CD4-positive, alpha-beta memory T cell (primary cell): ENCODE data around the gene ADAD2. TPM values are rescaled to one million over a fixed set of nuclear protein-coding genes. Genes with fewer than 3 reads are reported as not detected.

Experiments
- CTCF ChIA-PET: fragments of 350-600 bp; sonication (Branson Sonifier 250); formaldehyde crosslinking; loops from one replicate; lab custom pipeline; 2021; ENCODE audit warnings: inconsistent platforms; ENCODE audit not compliant: partially characterized antibody; lab: Charles Lee
- POLR2A ChIA-PET: fragments of 350-600 bp; sonication (Branson Sonifier 250); formaldehyde crosslinking; loops from one replicate; lab custom pipeline; 2021; ENCODE audit not compliant: partially characterized antibody; lab: Charles Lee
- DNase-seq, 5 donors: peaks; one replicate each; pipeline versions ENCODE4 v3.0.0 to v3.0.0-alpha.2; 2020 to 2022; ENCODE audit warnings: mixed read lengths in 1 of 5
- H3K27ac ChIP-seq: one replicate; pipeline ENCODE4 v1.7.0; 2013; ENCODE audit warnings: low read depth, low read length
- H3K27me3 ChIP-seq: 2 replicates; pipeline ENCODE4 v1.7.0; 2013; ENCODE audit warnings: mild to moderate bottlenecking, low read length, moderate library complexity; ENCODE audit not compliant: insufficient read depth
- H3K36me3 ChIP-seq: 2 replicates; pipeline ENCODE4 v1.7.0; 2013; ENCODE audit warnings: mild to moderate bottlenecking, low read length, moderate library complexity; ENCODE audit not compliant: insufficient read depth
- H3K4me1 ChIP-seq: 2 replicates; pipeline ENCODE4 v1.7.0; 2013; ENCODE audit warnings: mild to moderate bottlenecking, low read length, moderate library complexity; ENCODE audit not compliant: insufficient read depth
- H3K4me3 ChIP-seq, 2 donors: one replicate each; pipeline ENCODE4 v1.7.0; 2013; ENCODE audit warnings: low read length in 2 of 2, mild to moderate bottlenecking in 1 of 2
- H3K9me3 ChIP-seq, 2 donors: one replicate each; pipeline ENCODE4 v1.7.0; 2013; ENCODE audit warnings: low read length in 2 of 2, control low read depth in 1 of 2; ENCODE audit not compliant: control insufficient read depth in 1 of 2
- H3K27ac Mint-ChIP-seq, 7 donors: one replicate each; pipeline ENCODE4 v1.8.0; 2020 to 2021; ENCODE audit warnings: mixed read lengths in 7 of 7, mild to moderate bottlenecking in 6 of 7, inconsistent platforms in 3 of 7, moderate library complexity in 3 of 7
- H3K27me3 Mint-ChIP-seq, 2 donors: one replicate each; pipeline ENCODE4 v1.8.0; 2020 to 2021; ENCODE audit warnings: mixed read lengths in 2 of 2
- H3K36me3 Mint-ChIP-seq, 2 donors: one replicate each; pipeline ENCODE4 v1.8.0; 2020 to 2021; ENCODE audit warnings: mixed read lengths in 2 of 2, inconsistent platforms in 1 of 2, mild to moderate bottlenecking in 1 of 2
- H3K4me1 Mint-ChIP-seq, 4 donors: one replicate each; pipeline ENCODE4 v1.8.0; 2020 to 2021; ENCODE audit warnings: mixed read lengths in 4 of 4, mild to moderate bottlenecking in 1 of 4
- H3K4me3 Mint-ChIP-seq, 8 donors: one replicate each; pipeline ENCODE4 v1.8.0; 2020 to 2021; ENCODE audit warnings: mixed read lengths in 8 of 8, mild to moderate bottlenecking in 7 of 8, moderate library complexity in 6 of 8, inconsistent platforms in 3 of 8
- H3K9me3 Mint-ChIP-seq, 8 donors: one replicate each; pipeline ENCODE4 v1.8.0; 2020 to 2021; ENCODE audit warnings: mixed read lengths in 8 of 8, mild to moderate bottlenecking in 5 of 8, inconsistent platforms in 3 of 8, moderate library complexity in 1 of 8
- intact Hi-C: fragments of 100-400 bp; cut with micrococcal nuclease; formaldehyde crosslinking; loops from one replicate; pipeline ENCODE4 v1.15.1; 2023
- polyA plus RNA-seq, 2 donors: library from polyadenylated mRNA; unstranded; fragments of 300-500 nt; fragmentation: Illumina TruSeq; gene quantifications; one replicate each; pipeline ENCODE4 v1.2.3, GENCODE V29; 2021
- total RNA-seq, 2 experiments: library from RNA; stranded (reverse); gene quantifications; one replicate each; pipeline ENCODE4 v1.2.3, GENCODE V29; 2021

ADAD2 gene
- total and polyA plus RNA-seq, 4 experiments from 2014 or later: not detected

DNA sequence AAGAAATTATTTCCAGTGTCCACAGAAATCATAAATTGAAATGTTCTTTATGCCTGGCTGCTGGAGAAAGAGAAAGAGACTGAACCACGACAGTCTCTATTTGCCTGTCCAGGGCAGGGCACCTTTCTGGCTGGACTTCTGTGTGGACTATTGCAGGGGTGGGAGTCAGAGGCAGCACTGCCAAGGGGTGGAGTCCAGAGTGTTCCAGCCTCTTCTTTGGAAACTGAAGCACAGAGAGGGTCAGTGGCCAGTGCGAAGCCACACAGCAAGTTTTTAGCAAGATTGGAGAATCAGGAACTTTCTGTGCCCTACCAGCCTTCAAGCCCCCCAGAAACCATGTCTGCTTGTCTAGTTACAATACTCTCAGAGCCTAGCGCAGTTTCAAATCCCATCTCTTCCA, 33.6 kb downstream of the ADAD2 start:
- Histone ChIP-seq H3K36me3 (no peaks in the 10 kb centered on the region), H3K4me3 (no peak overlapping the region), H3K27me3 (no peaks in the 10 kb centered on the region), H3K4me1 (no peaks in the 10 kb centered on the region), H3K27ac (no peak overlapping the region), H3K9me3 (no peaks in the 10 kb centered on the region)
- Mint-ChIP-seq H3K27me3 (peaks cover 12 to 21% of the 10 kb centered on the region in 2 donors), H3K27ac (no peak overlapping the region), H3K36me3 (no peaks in the 10 kb centered on the region), H3K4me1 (peaks cover 0 to 2% (median 0%) of the 10 kb centered on the region in 4 donors), H3K9me3 (no peaks in the 10 kb centered on the region), H3K4me3 (no peak overlapping the region)
- CTCF ChIA-PET: no interaction called here
- intact Hi-C loops: no loop called here
- DNase-seq: no peak
- POLR2A ChIA-PET: no interaction called here

GRCh38 chr16:84225126-84225525, 34.2 kb downstream of the ADAD2 start:
- DNase-seq: no peak
- H3K27me3 ChIP-seq: no peaks in the 10 kb centered on the region
- intact Hi-C loops: no loop called here
- no peaks in the 10 kb centered on the region for H3K4me1 ChIP-seq
- POLR2A ChIA-PET: no interaction called here
- Mint-ChIP-seq H3K4me1 (peaks cover 0 to 2% (median 0%) of the 10 kb centered on the region in 4 donors), H3K9me3 (no peaks in the 10 kb centered on the region), H3K4me3 (no peak overlapping the region), H3K27ac (no peak overlapping the region), H3K27me3 (peaks cover 13 to 21% of the 10 kb centered on the region in 2 donors), H3K36me3 (no peaks in the 10 kb centered on the region)
- H3K36me3 ChIP-seq: no peaks in the 10 kb centered on the region
- CTCF ChIA-PET: no interaction called here
- H3K4me3 ChIP-seq: no peak overlapping the region
- no peaks in the 10 kb centered on the region for H3K9me3 ChIP-seq
- no peak overlapping the region for H3K27ac ChIP-seq

- Histone ChIP-seq H3K27ac (no peak overlapping the region), H3K27me3 (no peaks in the 10 kb centered on the region), H3K9me3 (no peaks in the 10 kb centered on the region), H3K4me3 (no peak overlapping the region), H3K4me1 (no peaks in the 10 kb centered on the region), H3K36me3 (no peaks in the 10 kb centered on the region)
- Mint-ChIP-seq H3K9me3 (no peaks in the 10 kb centered on the region), H3K27ac (no peak overlapping the region), H3K36me3 (no peaks in the 10 kb centered on the region), H3K4me1 (peaks cover 0 to 2% (median 0%) of the 10 kb centered on the region in 4 donors), H3K27me3 (peaks cover 13 to 21% of the 10 kb centered on the region in 2 donors), H3K4me3 (no peak overlapping the region)
- ChIA-PET CTCF (no interaction called here), POLR2A (no interaction called here)
- intact Hi-C loops: no loop called here
- DNase-seq: no peak
These were observed 34.6 kb downstream of the ADAD2 start for GRCh38 chr16:84225571-84225970.

DNA sequence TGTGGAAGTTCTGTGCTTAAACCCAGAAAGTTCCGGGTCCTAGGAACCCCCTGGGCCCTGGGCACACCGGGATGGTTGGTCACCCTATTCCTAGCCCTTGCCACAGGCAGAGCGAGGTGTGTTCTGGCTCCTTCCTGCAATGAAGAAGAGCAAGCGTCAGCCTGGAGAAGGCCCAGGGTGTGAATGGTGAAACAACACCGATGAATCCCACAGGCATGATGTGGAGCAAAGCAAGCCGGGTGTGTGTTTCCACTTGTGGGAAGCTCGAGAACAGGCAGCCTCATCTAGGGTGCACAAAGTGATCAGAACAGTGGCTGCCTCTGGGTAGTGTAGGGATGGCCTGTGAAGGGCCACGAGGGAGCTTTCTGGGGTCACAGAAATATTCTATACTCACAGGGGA, 35.1 kb downstream of the ADAD2 start:
- Mint-ChIP-seq H3K36me3 (no peaks in the 10 kb centered on the region), H3K9me3 (no peaks in the 10 kb centered on the region), H3K27ac (peak overlapping the region in 1 of 7 donors; percentile 12), H3K4me1 (peaks cover 0 to 2% (median 0%) of the 10 kb centered on the region in 4 donors), H3K27me3 (peaks cover 13 to 21% of the 10 kb centered on the region in 2 donors), H3K4me3 (no peak overlapping the region)
- DNase-seq: no peak
- Histone ChIP-seq H3K27ac (no peak overlapping the region), H3K27me3 (no peaks in the 10 kb centered on the region), H3K36me3 (no peaks in the 10 kb centered on the region), H3K4me1 (no peaks in the 10 kb centered on the region), H3K9me3 (no peaks in the 10 kb centered on the region), H3K4me3 (no peak overlapping the region)
- ChIA-PET CTCF (no interaction called here), POLR2A (no interaction called here)
- intact Hi-C loops: no loop called here

DNA sequence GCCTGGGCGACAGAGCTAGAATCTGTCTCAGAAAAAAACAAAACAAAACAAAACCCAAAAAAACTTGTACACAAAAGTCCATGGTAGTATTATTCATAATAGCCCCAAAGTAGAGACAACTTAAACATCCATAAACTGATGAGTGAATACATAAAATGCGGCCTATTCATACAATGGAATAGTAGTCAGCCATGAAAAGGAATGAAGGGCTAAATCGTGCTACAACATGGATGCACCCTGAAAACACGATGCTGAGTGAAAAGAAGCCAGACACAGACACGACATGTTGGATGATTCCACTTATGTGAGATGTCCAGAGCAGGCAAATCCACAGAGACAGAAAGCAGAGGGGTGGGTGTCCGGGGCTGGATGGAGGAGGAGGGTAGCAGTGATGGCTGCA, 36.6 kb downstream of the ADAD2 start:
- Mint-ChIP-seq H3K4me3 (no peak overlapping the region), H3K27me3 (peaks cover 10 to 21% of the 10 kb centered on the region in 2 donors), H3K9me3 (no peaks in the 10 kb centered on the region), H3K4me1 (peaks cover 0 to 2% (median 0%) of the 10 kb centered on the region in 4 donors), H3K27ac (no peak overlapping the region), H3K36me3 (no peaks in the 10 kb centered on the region)
- ChIA-PET POLR2A (no interaction called here), CTCF (interaction anchor here (0.9 kb wide), 1 partner anchor 49 kb away, joined by 3 read pairs; no protein-coding TSS in a partner anchor)
- Histone ChIP-seq H3K27me3 (no peaks in the 10 kb centered on the region), H3K27ac (no peak overlapping the region), H3K36me3 (no peaks in the 10 kb centered on the region), H3K4me1 (no peaks in the 10 kb centered on the region), H3K4me3 (no peak overlapping the region), H3K9me3 (no peaks in the 10 kb centered on the region)
- intact Hi-C loops: no loop called here
- no peak for DNase-seq

GRCh38 chr16:84228256-84228838, 37.4 kb downstream of the ADAD2 start:
- H3K4me3 ChIP-seq: no peak overlapping the region
- ChIA-PET CTCF (no interaction called here), POLR2A (no interaction called here)
- H3K4me1 Mint-ChIP-seq: peaks cover 0 to 4% (median 0%) of the 10 kb centered on the region in 4 donors
- H3K36me3 Mint-ChIP-seq: no peaks in the 10 kb centered on the region
- H3K27ac ChIP-seq: no peak overlapping the region
- H3K9me3 ChIP-seq: no peaks in the 10 kb centered on the region
- H3K27me3 Mint-ChIP-seq: peaks cover 10 to 16% of the 10 kb centered on the region in 2 donors
- intact Hi-C loops: no loop called here
- no peaks in the 10 kb centered on the region for H3K9me3 Mint-ChIP-seq
- no peaks in the 10 kb centered on the region for H3K27me3 ChIP-seq
- no peak overlapping the region for H3K27ac Mint-ChIP-seq
- no peak for DNase-seq
- H3K4me3 Mint-ChIP-seq: no peak overlapping the region
- H3K4me1 ChIP-seq: no peaks in the 10 kb centered on the region
- H3K36me3 ChIP-seq: no peaks in the 10 kb centered on the region

DNA sequence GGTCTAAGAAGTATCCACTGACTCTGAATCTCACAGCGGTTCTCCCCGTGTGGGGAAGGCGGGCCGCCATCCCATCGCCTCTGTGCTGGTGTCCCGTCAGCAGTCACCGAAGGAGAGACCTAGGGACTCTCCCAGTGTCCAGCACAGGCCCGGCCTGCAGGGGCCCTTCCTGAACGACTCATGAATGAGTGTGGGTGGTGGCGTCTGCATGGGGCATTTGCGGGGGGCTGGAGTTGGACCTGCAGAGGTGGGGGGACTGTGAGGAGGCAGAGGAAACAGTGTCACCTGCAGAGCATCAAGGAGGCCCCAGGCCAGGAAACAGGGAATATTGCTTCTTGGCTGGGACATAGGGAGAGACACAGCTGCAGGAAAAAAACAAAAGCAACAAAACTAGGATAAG, 38.5 kb downstream of the ADAD2 start:
- Mint-ChIP-seq H3K9me3 (no peaks in the 10 kb centered on the region), H3K27me3 (peaks cover 12 to 16% of the 10 kb centered on the region in 2 donors), H3K4me3 (no peak overlapping the region), H3K27ac (no peak overlapping the region), H3K4me1 (peaks cover 0 to 4% (median 0%) of the 10 kb centered on the region in 4 donors), H3K36me3 (no peaks in the 10 kb centered on the region)
- intact Hi-C loops: no loop called here
- no peaks in the 10 kb centered on the region for H3K27me3 ChIP-seq
- H3K4me3 ChIP-seq: no peak overlapping the region
- no peaks in the 10 kb centered on the region for H3K4me1 ChIP-seq
- H3K36me3 ChIP-seq: no peaks in the 10 kb centered on the region
- DNase-seq: no peak
- CTCF ChIA-PET: no interaction called here
- no peaks in the 10 kb centered on the region for H3K9me3 ChIP-seq
- POLR2A ChIA-PET: no interaction called here
- no peak overlapping the region for H3K27ac ChIP-seq
